ENCODE data around the gene SEMA6C. TPM values are rescaled to one million over a fixed set of nuclear protein-coding genes. Genes with fewer than 3 reads are reported as not detected.

Gene SEMA6C
- total RNA-seq (2022; extraction: Qiagen RNA extraction) = 1.2 to 2.4 TPM (median 1.8 TPM) in 5 replicates

GRCh38 chr1:151146412-151147131, at the start of gene SEMA6C:
TSS of gene SEMA6C (minus strand) at chr1:151146631. CDS start at chr1:151142621, 4,010 bp downstream.

GRCh38 chr1:151189637-151190445, 43.4 kb upstream of the SEMA6C start, which contains the start of gene VPS72:
TSS of gene VPS72 (minus strand) at chr1:151190197. CDS start at chr1:151190121, 76 bp downstream.

GRCh38 chr1:151175863-151176262, 29.4 kb upstream of the SEMA6C start, which contains the start of gene TMOD4:
TSS of gene TMOD4 (minus strand) at chr1:151175981. CDS start at chr1:151174875, 1,106 bp downstream.

GRCh38 chr1:151165738-151166504, 19.5 kb upstream of the SEMA6C start, which contains the start of the genes LYSMD1 and SCNM1:
TSS of gene LYSMD1 (minus strand) at chr1:151165902. CDS start at chr1:151165258, 644 bp downstream.
TSS of gene SCNM1 (plus strand) at chr1:151166144. CDS start at chr1:151166153, 9 bp downstream.

GRCh38 chr1:151156515-151156819, 10.0 kb upstream of the SEMA6C start, which contains the start of gene TNFAIP8L2:
TSS of gene TNFAIP8L2 (plus strand) at chr1:151156649. CDS start at chr1:151158698, 2,049 bp downstream.

Other genes starting within 250 kb of the SEMA6C start
- 20.7 to 23.2 TPM (median 21.6 TPM) in 5 replicates for gene SETDB1, start 220.3 kb downstream of the SEMA6C start, total RNA-seq (2022; extraction: Qiagen RNA extraction)
- gene CERS2, start 171.8 kb downstream of the SEMA6C start, total RNA-seq (2022; extraction: Qiagen RNA extraction) = 230 to 240 TPM (median 231 TPM) in 5 replicates
- gene ANXA9, start 164.3 kb downstream of the SEMA6C start, total RNA-seq (2022; extraction: Qiagen RNA extraction) = 0.56 to 1.0 TPM (median 0.72 TPM) in 5 replicates
- gene MINDY1, start 139.7 kb downstream of the SEMA6C start, total RNA-seq (2022; extraction: Qiagen RNA extraction) = 2.4 to 3.5 TPM (median 3.1 TPM) in 5 replicates
- 12.1 to 17.8 TPM (median 16.5 TPM) in 5 replicates for gene PRUNE1, start 138.2 kb downstream of the SEMA6C start, total RNA-seq (2022; extraction: Qiagen RNA extraction)
- gene BNIPL, start 110.0 kb downstream of the SEMA6C start, total RNA-seq (2022; extraction: Qiagen RNA extraction) = 0.04 to 0.16 TPM (median 0.15 TPM) in 5 replicates
- 5.4 to 7.8 TPM (median 6.7 TPM) in 5 replicates for gene C1orf56, start 98.9 kb downstream of the SEMA6C start, total RNA-seq (2022; extraction: Qiagen RNA extraction)
- 74.5 to 87.3 TPM (median 78.1 TPM) in 5 replicates for gene CDC42SE1, start 87.0 kb downstream of the SEMA6C start, total RNA-seq (2022; extraction: Qiagen RNA extraction)
- gene MLLT11, start 86.2 kb downstream of the SEMA6C start, total RNA-seq (2022; extraction: Qiagen RNA extraction) = 12.0 to 14.2 TPM (median 13.9 TPM) in 5 replicates
- 2.5 to 3.3 TPM (median 2.9 TPM) in 5 replicates for gene GABPB2, start 75.9 kb downstream of the SEMA6C start, total RNA-seq (2022; extraction: Qiagen RNA extraction)
- not detected in 5 replicates for gene TNFAIP8L2, start 10.0 kb upstream of the SEMA6C start, total RNA-seq (2022; extraction: Qiagen RNA extraction)
- 5.1 to 7.6 TPM (median 5.9 TPM) in 5 replicates for gene LYSMD1, start 19.3 kb upstream of the SEMA6C start, total RNA-seq (2022; extraction: Qiagen RNA extraction)
- 44.2 to 52.2 TPM (median 45.8 TPM) in 5 replicates for gene SCNM1, start 19.5 kb upstream of the SEMA6C start, total RNA-seq (2022; extraction: Qiagen RNA extraction)
- gene TMOD4, start 29.4 kb upstream of the SEMA6C start, total RNA-seq (2022; extraction: Qiagen RNA extraction) = 0.24 to 0.29 TPM (median 0.28 TPM) in 3 of 5 replicates, not detected in the others
- 45.3 to 64.3 TPM (median 46.2 TPM) in 5 replicates for gene VPS72, start 43.6 kb upstream of the SEMA6C start, total RNA-seq (2022; extraction: Qiagen RNA extraction)
- gene PIP5K1A, start 51.9 kb upstream of the SEMA6C start, total RNA-seq (2022; extraction: Qiagen RNA extraction) = 49.3 to 62.2 TPM (median 52.8 TPM) in 5 replicates
- gene PSMD4, start 108.1 kb upstream of the SEMA6C start, total RNA-seq (2022; extraction: Qiagen RNA extraction) = 156 to 191 TPM (median 190 TPM) in 5 replicates
- 12.3 to 15.7 TPM (median 13.9 TPM) in 5 replicates for gene ZNF687, start 135.7 kb upstream of the SEMA6C start, total RNA-seq (2022; extraction: Qiagen RNA extraction)
- gene PI4KB, start 180.8 kb upstream of the SEMA6C start, total RNA-seq (2022; extraction: Qiagen RNA extraction) = 23.7 to 25.2 TPM (median 24.4 TPM) in 5 replicates
- 18.1 to 21.5 TPM (median 20.6 TPM) in 5 replicates for gene RFX5, start 200.6 kb upstream of the SEMA6C start, total RNA-seq (2022; extraction: Qiagen RNA extraction)
- gene SELENBP1, start 226.1 kb upstream of the SEMA6C start, total RNA-seq (2022; extraction: Qiagen RNA extraction) = 6.4 to 8.5 TPM (median 7.8 TPM) in 5 replicates